Astrocyte (in vitro differentiated cells and primary cell): ENCODE results near the gene CTSS. TPM values are rescaled to one million over a fixed set of nuclear protein-coding genes. Genes with fewer than 3 reads are reported as not detected.
A peak's percentile ranks its signal among the peaks of the same experiment; 100 is the strongest.

Experiments
- DNase-seq: peaks from one replicate; pipeline ENCODE4 v3.0.0-alpha.2; 2010; ENCODE audit warnings: low read depth
- FAIRE-seq: peaks from 2 replicates; lab custom pipeline; 2011; peaks lifted over from hg19 to GRCh38; lab: Jason Lieb, UNC
- H2AFZ ChIP-seq: 2 replicates; pipeline ENCODE4 v1.6.0; 2012; ENCODE audit warnings: low read depth, low read length, inconsistent platforms
- H3K27ac ChIP-seq: 2 replicates; pipeline ENCODE4 v1.5.1; 2011; ENCODE audit warnings: low read depth, low read length, inconsistent platforms
- H3K27me3 ChIP-seq: 2 replicates; pipeline ENCODE4 v1.6.0; 2011; ENCODE audit warnings: low read length, inconsistent platforms; ENCODE audit not compliant: insufficient read depth
- H3K36me3 ChIP-seq: 2 replicates; pipeline ENCODE4 v1.5.1; 2011; ENCODE audit warnings: low read length, inconsistent platforms; ENCODE audit not compliant: insufficient read depth
- H3K4me1 ChIP-seq: 2 replicates; pipeline ENCODE4 v1.5.1; 2011; ENCODE audit warnings: low read length, inconsistent platforms; ENCODE audit not compliant: insufficient read depth
- H3K4me2 ChIP-seq: 2 replicates; pipeline ENCODE4 v1.6.0; 2012; ENCODE audit warnings: low read length, inconsistent platforms
- H3K4me3 ChIP-seq: 2 replicates; pipeline ENCODE4 v1.5.1; 2011; ENCODE audit warnings: low read depth, mild to moderate bottlenecking, low read length, inconsistent platforms; ENCODE audit not compliant: insufficient read depth
- H3K79me2 ChIP-seq: 2 replicates; pipeline ENCODE4 v1.6.0; 2012; ENCODE audit warnings: mild to moderate bottlenecking, low read length, inconsistent platforms; ENCODE audit not compliant: insufficient read depth
- H3K9ac ChIP-seq: 2 replicates; pipeline ENCODE4 v1.6.0; 2012; ENCODE audit warnings: mild to moderate bottlenecking, low read length, inconsistent platforms
- H3K9me3 ChIP-seq: 2 replicates; pipeline ENCODE4 v1.5.1; 2012; ENCODE audit warnings: low read depth, mild to moderate bottlenecking, low read length, inconsistent platforms; ENCODE audit not compliant: insufficient read depth
- H4K20me1 ChIP-seq: 2 replicates; pipeline ENCODE4 v1.6.0; 2012; ENCODE audit warnings: low read length, inconsistent platforms; ENCODE audit not compliant: insufficient read depth
- H3K27ac Mint-ChIP-seq: one replicate; pipeline ENCODE4 v1.8.0; 2021; ENCODE audit warnings: mild to moderate bottlenecking, mixed read lengths; ENCODE audit not compliant: unreplicated experiment
- H3K27me3 Mint-ChIP-seq: one replicate; pipeline ENCODE4 v1.8.0; 2021; ENCODE audit warnings: low read depth, mixed read lengths; ENCODE audit not compliant: unreplicated experiment
- H3K36me3 Mint-ChIP-seq: one replicate; pipeline ENCODE4 v1.8.0; 2021; ENCODE audit warnings: low read depth, mixed read lengths; ENCODE audit not compliant: unreplicated experiment
- H3K4me1 Mint-ChIP-seq: one replicate; pipeline ENCODE4 v1.8.0; 2021; ENCODE audit warnings: low read depth, mixed read lengths; ENCODE audit not compliant: unreplicated experiment
- H3K4me3 Mint-ChIP-seq: one replicate; pipeline ENCODE4 v1.8.0; 2021; ENCODE audit warnings: mild to moderate bottlenecking, moderate library complexity, mixed read lengths; ENCODE audit not compliant: unreplicated experiment
- H3K9me3 Mint-ChIP-seq: one replicate; pipeline ENCODE4 v1.8.0; 2021; ENCODE audit warnings: mild to moderate bottlenecking, mixed read lengths; ENCODE audit not compliant: unreplicated experiment
- CTCF ChIP-seq: IDR thresholded peaks from 2 replicates; pipeline ENCODE4 v1.5.1; 2011; ENCODE audit warnings: low read depth, mild to moderate bottlenecking, inconsistent platforms, low read length, moderate library complexity; ENCODE audit not compliant: insufficient read depth
- EZH2 ChIP-seq: IDR thresholded peaks from 2 replicates; pipeline ENCODE4 v1.6.1; 2012; ENCODE audit warnings: mild to moderate bottlenecking, low read length, inconsistent platforms; ENCODE audit not compliant: insufficient read depth
- total RNA-seq: library from RNA; stranded (reverse); gene quantifications from 2 replicates; pipeline ENCODE4 v1.2.1, GENCODE V29; 2021

The CTSS gene
- total RNA-seq, 1 donor from 2014 or later, result 0.61 TPM

GRCh38 chr1:150696162-150696561, 69.4 kb downstream of the CTSS start:
- Histone ChIP-seq H3K79me2 (peaks cover 20% of the 10 kb centered on the region), H3K27me3 (no peaks in the 10 kb centered on the region), H3K9me3 (no peaks in the 10 kb centered on the region), H3K27ac (no peak overlapping the region), H3K4me2 (peak overlapping the region; percentile 83), H3K36me3 (peaks cover 9% of the 10 kb centered on the region), H3K4me3 (peak overlapping the region; percentile 97), H3K4me1 (peaks cover 7% of the 10 kb centered on the region), H2AFZ (no peak overlapping the region), H4K20me1 (peaks cover 4% of the 10 kb centered on the region), H3K9ac (peak overlapping the region; percentile 77)
- no peak for TF ChIP-seq CTCF
- no peak for TF ChIP-seq EZH2
- DNase-seq, result no peak
- FAIRE-seq, result no peak
- H3K9me3 Mint-ChIP-seq, result no peaks in the 10 kb centered on the region
- H3K36me3 Mint-ChIP-seq, result no peaks in the 10 kb centered on the region
- H3K27me3 Mint-ChIP-seq, result no peaks in the 10 kb centered on the region
- peak overlapping the region; percentile 100 for H3K4me3 Mint-ChIP-seq
- H3K27ac Mint-ChIP-seq, result peak overlapping the region; percentile 67
- peaks cover 5% of the 10 kb centered on the region for H3K4me1 Mint-ChIP-seq

GRCh38 chr1:150695561-150695960, 70.0 kb downstream of the CTSS start:
- Histone ChIP-seq H3K27me3 (no peaks in the 10 kb centered on the region), H3K9me3 (no peaks in the 10 kb centered on the region), H3K36me3 (peaks cover 9% of the 10 kb centered on the region), H3K4me3 (no peak overlapping the region), H3K27ac (no peak overlapping the region), H3K79me2 (peaks cover 20% of the 10 kb centered on the region), H3K9ac (no peak overlapping the region), H3K4me2 (peak overlapping the region; percentile 36), H2AFZ (no peak overlapping the region), H4K20me1 (peaks cover 4% of the 10 kb centered on the region), H3K4me1 (peaks cover 7% of the 10 kb centered on the region)
- no peak for FAIRE-seq
- no peaks in the 10 kb centered on the region for H3K27me3 Mint-ChIP-seq
- no peak for DNase-seq
- no peak overlapping the region for H3K27ac Mint-ChIP-seq
- no peaks in the 10 kb centered on the region for H3K36me3 Mint-ChIP-seq
- TF ChIP-seq CTCF (no peak), EZH2 (no peak)
- no peaks in the 10 kb centered on the region for H3K9me3 Mint-ChIP-seq
- peaks cover 5% of the 10 kb centered on the region for H3K4me1 Mint-ChIP-seq
- H3K4me3 Mint-ChIP-seq, result peak overlapping the region; percentile 74

GRCh38 chr1:150692720-150693119, 72.9 kb downstream of the CTSS start:
- H3K4me3 ChIP-seq, result no peak overlapping the region
- no peak overlapping the region for H3K27ac ChIP-seq
- no peak for DNase-seq
- H3K36me3 ChIP-seq, result peaks cover 9% of the 10 kb centered on the region
- H3K27me3 ChIP-seq, result no peaks in the 10 kb centered on the region
- H3K79me2 ChIP-seq, result peaks cover 20% of the 10 kb centered on the region
- H3K4me2 ChIP-seq, result no peak overlapping the region
- TF ChIP-seq EZH2, result no peak
- TF ChIP-seq CTCF, result no peak
- Mint-ChIP-seq H3K4me1 (peaks cover 5% of the 10 kb centered on the region), H3K9me3 (no peaks in the 10 kb centered on the region), H3K27me3 (no peaks in the 10 kb centered on the region), H3K36me3 (peaks cover 2% of the 10 kb centered on the region), H3K27ac (no peak overlapping the region), H3K4me3 (no peak overlapping the region)
- no peaks in the 10 kb centered on the region for H3K9me3 ChIP-seq
- no peak overlapping the region for H2AFZ ChIP-seq
- peaks cover 7% of the 10 kb centered on the region for H3K4me1 ChIP-seq
- no peak for FAIRE-seq
- no peak overlapping the region for H3K9ac ChIP-seq
- peaks cover 4% of the 10 kb centered on the region for H4K20me1 ChIP-seq
